Measurements from ENCODE around the gene RAD51B.
"Not testable (repeated sequence)": the region's sequence is repeated elsewhere in the genome, so short reads cannot be mapped to it uniquely, and the experiment has no call there.

Gene RAD51B

DNA sequence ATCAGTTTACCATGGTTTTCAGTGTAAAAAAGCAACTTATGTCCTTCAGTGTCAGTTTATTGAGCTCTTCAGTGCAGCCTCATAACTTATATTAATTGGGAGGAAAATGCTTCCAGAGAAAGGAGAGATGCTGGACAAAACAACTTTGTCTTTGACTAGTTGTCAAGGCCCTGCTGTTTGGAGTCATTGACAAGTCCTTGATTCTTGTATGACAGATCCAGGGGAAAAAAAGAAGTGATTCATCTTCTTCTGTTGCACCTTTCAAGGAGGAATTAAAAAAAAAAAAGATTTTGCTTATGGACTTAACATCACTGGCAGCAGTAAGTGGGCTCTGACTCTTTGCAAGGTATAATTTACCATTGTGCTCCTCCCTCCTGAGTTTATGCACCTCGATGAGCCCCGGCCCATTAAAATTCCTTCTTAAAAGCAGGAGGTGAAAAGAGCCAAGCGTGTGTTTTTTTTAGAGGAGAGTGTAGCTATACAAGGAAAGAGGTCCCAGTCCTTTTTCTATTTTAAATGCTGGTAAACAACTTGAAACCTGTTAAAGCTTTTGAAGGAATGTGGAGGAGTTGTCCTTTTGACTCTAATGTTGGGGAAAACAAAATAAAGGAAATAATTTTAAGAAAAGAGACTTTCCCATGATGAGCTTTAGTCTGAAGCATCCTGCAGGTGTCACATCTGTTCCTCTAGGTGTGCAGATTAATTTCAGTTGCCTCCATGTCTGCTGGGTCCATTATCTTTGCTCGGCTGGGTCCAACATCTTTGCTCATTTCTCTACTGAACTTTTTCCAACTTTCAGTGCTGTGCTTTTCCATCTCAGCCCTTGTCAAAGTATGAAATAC, 431.6 kb downstream of the RAD51B start:
- no peak for TF ChIP-seq POLR2A (IDR thresholded peaks at IDR 0.05; ENCODE audit: low read depth, low read length)
- TF ChIP-seq POU2F2 (IDR thresholded peaks at IDR 0.05; ENCODE audit: low read depth, low read length), result no peak
- no peak for TF ChIP-seq POLR2AphosphoS5 (IDR thresholded peaks at IDR 0.05; ENCODE audit: low read depth, low read length)
- no peak for TF ChIP-seq TAF1 (IDR thresholded peaks at IDR 0.05; ENCODE audit: low read depth, low read length)
- no peak for TF ChIP-seq SPI1 (IDR thresholded peaks at IDR 0.05; ENCODE audit: low read depth, low read length)
- no peak for TF ChIP-seq PAX5 (IDR thresholded peaks at IDR 0.05; ENCODE audit: insufficient read depth, low read length, severe bottlenecking)
- DNase-seq (ENCODE audit: insufficient read length, low spot score) (no peak), FAIRE-seq (no peak)

DNA sequence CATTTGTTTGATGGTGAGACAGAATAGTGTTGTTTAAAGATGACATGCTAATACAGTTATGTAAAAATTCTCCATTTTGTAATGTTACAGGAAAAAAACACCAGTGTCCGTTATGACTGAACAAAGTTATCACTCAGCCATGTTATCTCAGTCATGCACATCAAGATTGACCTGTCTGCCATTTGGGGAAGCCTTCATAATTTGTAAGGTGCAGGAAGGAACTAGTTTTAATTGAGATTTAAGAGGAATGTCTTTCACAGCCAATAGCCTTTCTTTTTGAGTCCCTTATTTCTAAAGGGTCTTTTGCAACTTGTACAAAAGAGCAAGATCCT, 432.2 kb downstream of the RAD51B start:
- DNase-seq (ENCODE audit: insufficient read length, low spot score) (no peak), FAIRE-seq (peak; percentile 74)
- no peak for TF ChIP-seq POLR2AphosphoS5 (IDR thresholded peaks at IDR 0.05; ENCODE audit: low read depth, low read length)
- TF ChIP-seq POU2F2 (IDR thresholded peaks at IDR 0.05; ENCODE audit: low read depth, low read length), result no peak
- no peak for TF ChIP-seq SPI1 (IDR thresholded peaks at IDR 0.05; ENCODE audit: low read depth, low read length)
- TF ChIP-seq TAF1 (IDR thresholded peaks at IDR 0.05; ENCODE audit: low read depth, low read length), result no peak
- no peak for TF ChIP-seq POLR2A (IDR thresholded peaks at IDR 0.05; ENCODE audit: low read depth, low read length)
- TF ChIP-seq PAX5 (IDR thresholded peaks at IDR 0.05; ENCODE audit: insufficient read depth, low read length, severe bottlenecking), result no peak

GRCh38 chr14:68253160-68253780, 433.7 kb downstream of the RAD51B start:
- no peak for TF ChIP-seq POU2F2 (IDR thresholded peaks at IDR 0.05; ENCODE audit: low read depth, low read length)
- TF ChIP-seq TAF1 (IDR thresholded peaks at IDR 0.05; ENCODE audit: low read depth, low read length), result no peak
- DNase-seq (ENCODE audit: insufficient read length, low spot score) (no peak), FAIRE-seq (no peak)

GRCh38 chr14:68253878-68254528, 434.4 kb downstream of the RAD51B start:
- TF ChIP-seq SPI1 (IDR thresholded peaks at IDR 0.05; ENCODE audit: low read depth, low read length) (no peak), POLR2AphosphoS5 (IDR thresholded peaks at IDR 0.05; ENCODE audit: low read depth, low read length) (no peak), PAX5 (IDR thresholded peaks at IDR 0.05; ENCODE audit: insufficient read depth, low read length, severe bottlenecking) (no peak)
- FAIRE-seq (no peak), DNase-seq (ENCODE audit: insufficient read length, low spot score) (no peak)

GRCh38 chr14:68254669-68255527, 435.3 kb downstream of the RAD51B start:
- no peak for FAIRE-seq
- TF ChIP-seq TAF1 (IDR thresholded peaks at IDR 0.05; ENCODE audit: low read depth, low read length) (no peak), POLR2AphosphoS5 (IDR thresholded peaks at IDR 0.05; ENCODE audit: low read depth, low read length) (no peak), SPI1 (IDR thresholded peaks at IDR 0.05; ENCODE audit: low read depth, low read length) (no peak), PAX5 (IDR thresholded peaks at IDR 0.05; ENCODE audit: insufficient read depth, low read length, severe bottlenecking) (no peak), POLR2A (IDR thresholded peaks at IDR 0.05; ENCODE audit: low read depth, low read length) (no peak), POU2F2 (IDR thresholded peaks at IDR 0.05; ENCODE audit: low read depth, low read length) (no peak)
- DNase-seq (ENCODE audit: insufficient read length, low spot score), result no peak

DNA sequence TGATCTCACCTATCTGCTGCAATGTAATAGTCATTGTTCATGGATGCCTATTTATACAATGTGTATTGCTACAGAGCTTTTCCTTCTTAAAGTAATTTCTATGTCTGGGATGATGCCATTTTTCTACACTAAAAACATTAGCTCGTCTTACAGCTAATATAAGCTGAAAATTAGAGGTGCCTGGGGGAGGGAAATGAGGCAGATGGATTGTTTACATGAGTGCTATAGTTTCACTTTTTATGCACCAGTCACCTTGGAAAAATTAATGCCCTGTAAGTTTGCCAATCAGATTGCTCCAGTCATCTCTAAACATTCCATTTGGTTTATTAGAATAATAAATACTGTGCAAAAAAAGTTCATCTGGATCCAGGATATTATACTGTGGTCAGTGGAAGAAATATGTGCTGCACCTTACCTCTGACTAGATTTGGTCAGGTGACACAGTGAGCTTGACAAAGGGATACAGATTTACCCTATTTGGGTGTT, 436.2 kb downstream of the RAD51B start:
- TF ChIP-seq SPI1 (IDR thresholded peaks at IDR 0.05; ENCODE audit: low read depth, low read length), result no peak
- FAIRE-seq (peak; percentile 64), DNase-seq (ENCODE audit: insufficient read length, low spot score) (no peak)

DNA sequence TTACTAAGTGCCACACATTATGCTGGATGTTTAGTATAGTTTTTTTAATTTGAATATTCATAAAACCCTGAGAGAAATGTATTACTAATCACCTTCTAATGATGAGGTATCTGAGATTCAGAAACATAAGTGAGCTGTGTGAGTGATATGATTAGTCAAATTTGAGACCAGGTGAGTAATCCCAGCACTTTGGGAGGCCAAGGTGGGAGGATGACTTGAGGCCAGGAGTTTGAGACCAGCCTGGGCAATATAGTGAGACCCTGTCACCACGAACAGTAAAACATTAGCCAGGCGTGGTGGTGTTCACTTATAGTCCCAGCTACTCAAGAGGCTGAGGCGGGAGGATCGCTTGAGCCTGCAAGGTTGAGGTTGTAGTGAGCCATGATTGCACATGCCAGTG, 438.4 kb downstream of the RAD51B start:
- no peak for TF ChIP-seq SPI1 (IDR thresholded peaks at IDR 0.05; ENCODE audit: low read depth, low read length)
- TF ChIP-seq PAX5 (IDR thresholded peaks at IDR 0.05; ENCODE audit: insufficient read depth, low read length, severe bottlenecking), result no peak
- TF ChIP-seq POU2F2 (IDR thresholded peaks at IDR 0.05; ENCODE audit: low read depth, low read length), result no peak
- TF ChIP-seq POLR2A (IDR thresholded peaks at IDR 0.05; ENCODE audit: low read depth, low read length), result no peak
- TF ChIP-seq TAF1 (IDR thresholded peaks at IDR 0.05; ENCODE audit: low read depth, low read length), result no peak
- no peak for TF ChIP-seq POLR2AphosphoS5 (IDR thresholded peaks at IDR 0.05; ENCODE audit: low read depth, low read length)
- FAIRE-seq (no peak), DNase-seq (ENCODE audit: insufficient read length, low spot score) (no peak)

- DNase-seq (ENCODE audit: insufficient read length, low spot score); FAIRE-seq: not testable (repeated sequence)
Observed at GRCh38 chr14:68258995-68259394, 439.4 kb downstream of the RAD51B start.

DNA sequence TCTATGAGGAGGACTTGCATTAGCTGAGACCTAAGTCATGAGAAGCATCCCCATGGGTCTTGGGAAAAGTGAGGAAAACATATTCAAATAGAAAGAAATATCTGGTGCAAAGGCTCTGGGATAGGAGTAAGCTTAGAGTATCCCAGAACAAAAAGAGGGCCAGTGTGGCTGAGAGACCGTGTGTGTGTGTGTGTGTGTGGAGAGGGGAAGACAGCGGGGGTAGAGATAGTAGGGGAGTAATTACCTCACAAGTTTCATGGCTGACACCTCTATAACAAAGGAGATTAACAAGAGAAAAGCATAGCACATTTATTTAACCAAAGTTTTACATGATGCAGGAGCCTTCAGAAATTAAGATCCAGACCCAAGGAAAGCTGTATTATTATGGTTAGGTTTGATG, 440.5 kb downstream of the RAD51B start:
- no peak for TF ChIP-seq POLR2A (IDR thresholded peaks at IDR 0.05; ENCODE audit: low read depth, low read length)
- TF ChIP-seq PAX5 (IDR thresholded peaks at IDR 0.05; ENCODE audit: insufficient read depth, low read length, severe bottlenecking), result no peak
- TF ChIP-seq POU2F2 (IDR thresholded peaks at IDR 0.05; ENCODE audit: low read depth, low read length), result no peak
- no peak for TF ChIP-seq POLR2AphosphoS5 (IDR thresholded peaks at IDR 0.05; ENCODE audit: low read depth, low read length)
- no peak for TF ChIP-seq SPI1 (IDR thresholded peaks at IDR 0.05; ENCODE audit: low read depth, low read length)
- no peak for TF ChIP-seq TAF1 (IDR thresholded peaks at IDR 0.05; ENCODE audit: low read depth, low read length)
- DNase-seq (ENCODE audit: insufficient read length, low spot score) (no peak), FAIRE-seq (no peak)

Data from GM12891 (cell line).